ENCODE data around the gene MAST4.

DNA sequence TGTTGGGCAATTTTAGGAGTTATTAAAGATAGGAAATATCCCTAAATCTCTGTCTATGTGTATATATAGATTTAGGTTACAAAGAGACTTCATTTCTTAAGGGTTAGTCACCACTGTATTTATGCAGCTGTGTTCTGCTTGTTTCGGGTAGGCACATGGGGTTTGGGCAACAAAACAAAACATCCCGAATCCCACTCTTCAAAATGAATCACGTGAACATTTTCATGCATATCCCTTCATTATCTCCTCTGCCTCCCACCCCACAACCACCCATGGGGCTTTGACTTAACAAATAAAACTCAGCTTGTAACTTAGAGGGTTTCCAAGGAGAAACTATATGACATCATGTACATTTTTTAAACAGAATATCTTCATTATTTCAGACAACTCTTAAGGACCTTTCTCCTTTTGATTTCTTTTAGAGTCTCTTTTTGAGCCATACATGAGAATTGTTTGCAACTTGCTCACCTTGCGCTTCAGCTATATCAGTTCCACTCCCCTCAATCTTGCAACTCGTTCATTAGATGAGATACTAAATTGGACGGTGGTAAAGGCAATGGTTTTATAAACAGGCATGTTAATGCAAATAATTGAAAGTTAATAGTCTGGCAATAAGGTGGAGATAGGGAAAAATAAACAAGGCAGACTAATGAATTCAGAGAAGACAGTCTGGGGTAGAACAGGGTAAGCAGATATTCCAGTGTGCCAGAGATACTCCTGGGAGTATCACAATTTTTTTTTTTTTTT is 463.7 kb downstream of the MAST4 start:
- no peak for TF ChIP-seq POLR2A (IDR thresholded peaks at IDR 0.05)
- no peak for TF ChIP-seq POLR2AphosphoS5 (IDR thresholded peaks at IDR 0.05)

Data from gastroesophageal sphincter (tissue), 2 donors.